ENCODE data around the gene GPATCH1.

Gene GPATCH1

DNA sequence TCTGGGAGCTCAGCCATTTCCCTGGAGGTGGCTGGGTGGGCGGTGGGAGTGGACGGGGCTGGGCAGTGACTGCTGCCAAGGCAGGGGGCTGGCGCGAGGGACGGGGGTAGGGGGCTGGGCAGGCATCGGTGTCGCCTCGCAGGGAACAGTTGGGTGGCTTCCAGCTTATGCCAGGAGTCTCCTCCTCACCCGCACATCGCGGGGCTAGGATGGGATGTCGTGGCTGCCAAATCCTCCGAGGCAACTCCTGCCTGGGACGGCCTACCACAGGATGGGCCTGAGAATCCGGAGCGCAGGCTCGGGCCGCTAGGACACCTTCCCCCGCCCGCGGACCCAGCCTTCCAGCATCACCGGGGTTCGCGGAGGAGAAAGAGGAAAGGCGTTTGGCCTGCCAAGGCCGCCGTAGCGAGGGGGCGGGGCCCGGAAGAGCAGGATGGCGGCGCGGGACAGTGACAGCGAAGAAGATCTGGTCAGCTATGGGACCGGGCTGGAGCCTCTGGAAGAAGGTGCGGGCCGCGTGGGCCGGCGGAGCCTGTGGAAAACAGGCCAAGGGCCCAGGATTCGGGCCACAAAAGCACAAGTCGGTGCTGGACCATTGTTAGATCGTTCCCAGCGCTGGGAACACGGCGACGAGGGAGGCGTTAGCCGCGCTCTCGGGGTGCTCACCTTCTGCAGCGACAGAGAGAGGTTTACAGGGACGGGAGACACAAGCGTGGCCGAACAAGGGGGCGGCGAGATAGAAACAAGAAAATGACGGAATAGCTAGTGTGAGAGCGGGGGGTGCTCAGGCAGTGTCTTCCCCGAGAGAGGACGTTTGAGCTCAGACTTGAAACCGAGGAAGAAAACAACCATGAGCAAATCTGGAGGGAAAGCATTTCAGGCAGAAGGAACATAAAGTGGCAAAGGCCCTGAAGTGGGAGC lies at the start of gene GPATCH1 (continued):
- TF ChIP-seq, protein P1, sequence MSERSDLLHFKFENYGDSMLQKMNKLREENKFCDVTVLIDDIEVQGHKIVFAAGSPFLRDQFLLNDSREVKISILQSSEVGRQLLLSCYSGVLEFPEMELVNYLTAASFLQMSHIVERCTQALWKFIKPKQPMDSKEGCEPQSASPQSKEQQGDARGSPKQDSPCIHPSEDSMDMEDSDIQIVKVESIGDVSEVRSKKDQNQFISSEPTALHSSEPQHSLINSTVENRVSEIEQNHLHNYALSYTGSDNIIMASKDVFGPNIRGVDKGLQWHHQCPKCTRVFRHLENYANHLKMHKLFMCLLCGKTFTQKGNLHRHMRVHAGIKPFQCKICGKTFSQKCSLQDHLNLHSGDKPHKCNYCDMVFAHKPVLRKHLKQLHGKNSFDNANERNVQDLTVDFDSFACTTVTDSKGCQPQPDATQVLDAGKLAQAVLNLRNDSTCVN (tag by site-specific recombination; optimal IDR thresholded peaks at IDR 0.05) = peak; percentile 90
- peak; percentile 90 for TF ChIP-seq ZBTB8A (tag by site-specific recombination; IDR thresholded peaks at IDR 0.05)
- TF ChIP-seq, protein P2, sequence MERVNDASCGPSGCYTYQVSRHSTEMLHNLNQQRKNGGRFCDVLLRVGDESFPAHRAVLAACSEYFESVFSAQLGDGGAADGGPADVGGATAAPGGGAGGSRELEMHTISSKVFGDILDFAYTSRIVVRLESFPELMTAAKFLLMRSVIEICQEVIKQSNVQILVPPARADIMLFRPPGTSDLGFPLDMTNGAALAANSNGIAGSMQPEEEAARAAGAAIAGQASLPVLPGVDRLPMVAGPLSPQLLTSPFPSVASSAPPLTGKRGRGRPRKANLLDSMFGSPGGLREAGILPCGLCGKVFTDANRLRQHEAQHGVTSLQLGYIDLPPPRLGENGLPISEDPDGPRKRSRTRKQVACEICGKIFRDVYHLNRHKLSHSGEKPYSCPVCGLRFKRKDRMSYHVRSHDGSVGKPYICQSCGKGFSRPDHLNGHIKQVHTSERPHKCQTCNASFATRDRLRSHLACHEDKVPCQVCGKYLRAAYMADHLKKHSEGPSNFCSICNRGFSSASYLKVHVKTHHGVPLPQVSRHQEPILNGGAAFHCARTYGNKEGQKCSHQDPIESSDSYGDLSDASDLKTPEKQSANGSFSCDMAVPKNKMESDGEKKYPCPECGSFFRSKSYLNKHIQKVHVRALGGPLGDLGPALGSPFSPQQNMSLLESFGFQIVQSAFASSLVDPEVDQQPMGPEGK (tag by site-specific recombination; IDR thresholded peaks at IDR 0.05) = peak; percentile 97
- peak; percentile 88; the same call in 1 of the 2 replicates for TF ChIP-seq ZNF785 (tag by site-specific recombination; IDR thresholded peaks at IDR 0.05)
- TF ChIP-seq HOXC10 (CRISPR knock-in tag; IDR thresholded peaks at IDR 0.05) = no peak
- no peak for TF ChIP-seq ZNF658 (tag by site-specific recombination; IDR thresholded peaks at IDR 0.05)
- peak; percentile 50 for TF ChIP-seq ZBTB21 (tag by site-specific recombination; IDR thresholded peaks at IDR 0.05)
- peak; percentile 96 for TF ChIP-seq ZFP37 (tag by site-specific recombination; IDR thresholded peaks at IDR 0.05)
- no peak for TF ChIP-seq ZNF302 (tag by site-specific recombination; IDR thresholded peaks at IDR 0.05; ENCODE audit: low read depth)
- TF ChIP-seq, protein P3, sequence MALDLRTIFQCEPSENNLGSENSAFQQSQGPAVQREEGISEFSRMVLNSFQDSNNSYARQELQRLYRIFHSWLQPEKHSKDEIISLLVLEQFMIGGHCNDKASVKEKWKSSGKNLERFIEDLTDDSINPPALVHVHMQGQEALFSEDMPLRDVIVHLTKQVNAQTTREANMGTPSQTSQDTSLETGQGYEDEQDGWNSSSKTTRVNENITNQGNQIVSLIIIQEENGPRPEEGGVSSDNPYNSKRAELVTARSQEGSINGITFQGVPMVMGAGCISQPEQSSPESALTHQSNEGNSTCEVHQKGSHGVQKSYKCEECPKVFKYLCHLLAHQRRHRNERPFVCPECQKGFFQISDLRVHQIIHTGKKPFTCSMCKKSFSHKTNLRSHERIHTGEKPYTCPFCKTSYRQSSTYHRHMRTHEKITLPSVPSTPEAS (tag by site-specific recombination; IDR thresholded peaks at IDR 0.05) = peak; percentile 60; the same call in 1 of the 2 replicates
- peak; percentile 98 for TF ChIP-seq ZNF324 (tag by site-specific recombination; IDR thresholded peaks at IDR 0.05)
- TF ChIP-seq ZNF169 (tag by site-specific recombination; IDR thresholded peaks at IDR 0.05) = no peak
- TF ChIP-seq SCRT1 (tag by site-specific recombination; IDR thresholded peaks at IDR 0.05; ENCODE audit: borderline replicate concordance) = no peak; the same call in 1 of the 2 replicates
- TF ChIP-seq OSR2 (tag by site-specific recombination; IDR thresholded peaks at IDR 0.05) = peak; percentile 55
- no peak for TF ChIP-seq ZNF510 (tag by site-specific recombination; IDR thresholded peaks at IDR 0.05; ENCODE audit: insufficient replicate concordance)
- TF ChIP-seq KLF16 (tag by site-specific recombination; IDR thresholded peaks at IDR 0.05) = peak; percentile 100
- peak; percentile 82 for TF ChIP-seq SP2 (tag by site-specific recombination; IDR thresholded peaks at IDR 0.05)
- TF ChIP-seq ZNF391 (tag by site-specific recombination; IDR thresholded peaks at IDR 0.05; ENCODE audit: borderline replicate concordance, low read depth) = peak; percentile 75
- TF ChIP-seq ZNF544 (tag by site-specific recombination; IDR thresholded peaks at IDR 0.05) = no peak
- TF ChIP-seq, protein P4, sequence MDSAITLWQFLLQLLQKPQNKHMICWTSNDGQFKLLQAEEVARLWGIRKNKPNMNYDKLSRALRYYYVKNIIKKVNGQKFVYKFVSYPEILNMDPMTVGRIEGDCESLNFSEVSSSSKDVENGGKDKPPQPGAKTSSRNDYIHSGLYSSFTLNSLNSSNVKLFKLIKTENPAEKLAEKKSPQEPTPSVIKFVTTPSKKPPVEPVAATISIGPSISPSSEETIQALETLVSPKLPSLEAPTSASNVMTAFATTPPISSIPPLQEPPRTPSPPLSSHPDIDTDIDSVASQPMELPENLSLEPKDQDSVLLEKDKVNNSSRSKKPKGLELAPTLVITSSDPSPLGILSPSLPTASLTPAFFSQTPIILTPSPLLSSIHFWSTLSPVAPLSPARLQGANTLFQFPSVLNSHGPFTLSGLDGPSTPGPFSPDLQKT (IDR thresholded peaks at IDR 0.05; ENCODE audit: borderline replicate concordance, low read depth, low read length) = no peak
- peak; percentile 70; the same call in 1 of the 2 replicates for TF ChIP-seq ZNF10 (tag by site-specific recombination; IDR thresholded peaks at IDR 0.05)
- TF ChIP-seq ZNF768 (tag by site-specific recombination; IDR thresholded peaks at IDR 0.05) = no peak
- TF ChIP-seq ZNF701 (tag by site-specific recombination; IDR thresholded peaks at IDR 0.05) = no peak
- TF ChIP-seq, protein P5, sequence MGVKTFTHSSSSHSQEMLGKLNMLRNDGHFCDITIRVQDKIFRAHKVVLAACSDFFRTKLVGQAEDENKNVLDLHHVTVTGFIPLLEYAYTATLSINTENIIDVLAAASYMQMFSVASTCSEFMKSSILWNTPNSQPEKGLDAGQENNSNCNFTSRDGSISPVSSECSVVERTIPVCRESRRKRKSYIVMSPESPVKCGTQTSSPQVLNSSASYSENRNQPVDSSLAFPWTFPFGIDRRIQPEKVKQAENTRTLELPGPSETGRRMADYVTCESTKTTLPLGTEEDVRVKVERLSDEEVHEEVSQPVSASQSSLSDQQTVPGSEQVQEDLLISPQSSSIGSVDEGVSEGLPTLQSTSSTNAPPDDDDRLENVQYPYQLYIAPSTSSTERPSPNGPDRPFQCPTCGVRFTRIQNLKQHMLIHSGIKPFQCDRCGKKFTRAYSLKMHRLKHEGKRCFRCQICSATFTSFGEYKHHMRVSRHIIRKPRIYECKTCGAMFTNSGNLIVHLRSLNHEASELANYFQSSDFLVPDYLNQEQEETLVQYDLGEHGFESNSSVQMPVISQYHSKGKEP (tag by site-specific recombination; IDR thresholded peaks at IDR 0.05) = peak; percentile 43; the same call in 1 of the 2 replicates
- peak; percentile 88 for TF ChIP-seq KLF7 (tag by site-specific recombination; IDR thresholded peaks at IDR 0.05; ENCODE audit: borderline replicate concordance)
- TF ChIP-seq ZNF394 (tag by site-specific recombination; IDR thresholded peaks at IDR 0.05; ENCODE audit: borderline replicate concordance) = peak; percentile 75; the same call in 1 of the 2 replicates
- TF ChIP-seq BCL11B (tag by site-specific recombination; IDR thresholded peaks at IDR 0.05; ENCODE audit: low read depth) = 0 out of 2 replicates have a peak, but pooled peaks have one; percentile 49
- TF ChIP-seq, protein P6, sequence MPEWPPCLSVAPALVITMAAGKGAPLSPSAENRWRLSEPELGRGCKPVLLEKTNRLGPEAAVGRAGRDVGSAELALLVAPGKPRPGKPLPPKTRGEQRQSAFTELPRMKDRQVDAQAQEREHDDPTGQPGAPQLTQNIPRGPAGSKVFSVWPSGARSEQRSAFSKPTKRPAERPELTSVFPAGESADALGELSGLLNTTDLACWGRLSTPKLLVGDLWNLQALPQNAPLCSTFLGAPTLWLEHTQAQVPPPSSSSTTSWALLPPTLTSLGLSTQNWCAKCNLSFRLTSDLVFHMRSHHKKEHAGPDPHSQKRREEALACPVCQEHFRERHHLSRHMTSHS (tag by site-specific recombination; IDR thresholded peaks at IDR 0.05) = no peak
- peak; percentile 96 for TF ChIP-seq IKZF3 (tag by site-specific recombination; IDR thresholded peaks at IDR 0.05)
